GM21529 (cell line): ENCODE measurements around the gene HBP1.
A peak's percentile ranks its signal among the peaks of the same experiment; 100 is the strongest.
"Not testable (repeated sequence)": the region's sequence is repeated elsewhere in the genome, so short reads cannot be mapped to it uniquely, and the experiment has no call there.

Source experiments
- ATAC-seq: cut with Tn5 transposase; IDR thresholded peaks from one replicate; pipeline ENCODE4 v1.9.1; 2021; ENCODE audit not compliant: unreplicated experiment

Gene HBP1

GRCh38 chr7:107154826-107155225, 14.0 kb upstream of the HBP1 start:
- no peak for ATAC-seq

GRCh38 chr7:107155726-107156125, 13.1 kb upstream of the HBP1 start:
- not testable (repeated sequence) for ATAC-seq

GRCh38 chr7:107157091-107157490, 11.7 kb upstream of the HBP1 start:
- no peak for ATAC-seq

GRCh38 chr7:107158028-107158427, 10.8 kb upstream of the HBP1 start:
- no peak for ATAC-seq

DNA sequence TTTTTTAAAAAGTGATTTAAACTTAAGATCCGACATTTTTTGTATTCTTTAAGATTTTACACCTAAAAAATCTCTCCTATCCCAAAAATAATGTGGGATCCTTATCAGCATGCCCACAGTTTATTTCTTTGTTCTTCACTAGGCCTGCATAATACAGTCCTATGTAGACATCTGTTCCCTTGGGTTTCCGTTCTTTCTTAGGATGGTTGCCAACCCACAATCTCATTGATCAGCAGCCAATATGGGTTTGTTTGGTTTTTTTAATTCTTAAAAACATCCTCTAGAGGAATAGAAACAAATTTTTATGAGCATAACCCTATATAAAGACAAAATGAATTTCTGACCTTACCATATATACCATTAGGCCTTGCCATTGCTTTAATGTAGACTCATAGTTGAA, 8.4 kb upstream of the HBP1 start:
- no peak for ATAC-seq

DNA sequence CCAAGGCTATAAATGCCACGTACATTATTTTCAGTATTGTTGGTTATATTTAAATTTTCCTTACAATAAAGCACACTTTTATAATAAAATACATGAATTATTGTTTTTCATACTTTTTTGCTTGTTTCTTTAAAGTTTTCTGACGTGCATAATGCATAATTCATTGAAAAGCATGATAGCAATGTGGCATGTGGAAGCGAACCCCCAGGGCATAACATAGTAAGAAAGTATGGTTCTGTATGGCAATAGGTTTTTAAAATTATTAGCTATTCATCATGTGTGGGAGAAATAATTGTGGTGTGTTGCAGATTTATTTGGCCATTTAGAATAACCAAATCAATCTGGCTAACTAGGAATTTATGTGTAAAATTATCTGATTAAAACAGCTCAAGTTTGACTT, 7.4 kb upstream of the HBP1 start:
- ATAC-seq, result no peak

DNA sequence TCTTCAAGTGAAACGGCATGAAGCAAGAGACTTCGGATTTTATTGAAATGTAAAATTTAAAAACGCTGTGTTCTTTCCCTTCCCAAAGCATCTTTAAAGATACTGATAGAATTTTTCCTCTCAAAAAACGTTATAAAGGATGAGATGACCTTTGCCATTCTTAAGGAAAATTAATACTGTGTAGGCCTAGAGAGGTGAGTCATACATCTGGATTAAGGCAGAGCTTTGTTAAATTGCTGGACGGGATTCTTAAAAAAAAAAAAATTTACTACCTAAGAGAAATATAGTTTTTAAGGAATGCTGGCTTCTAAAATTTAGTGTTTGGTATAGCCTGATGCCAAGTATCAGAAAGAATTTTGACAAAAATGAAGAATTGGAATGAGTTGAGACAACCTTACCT, 6.3 kb upstream of the HBP1 start:
- ATAC-seq, result no peak

- no peak for ATAC-seq
Observed at GRCh38 chr7:107164092-107164491, 4.7 kb upstream of the HBP1 start.

- ATAC-seq, result no peak
Observed at GRCh38 chr7:107165341-107165740, 3.5 kb upstream of the HBP1 start.

- no peak for ATAC-seq
Observed at GRCh38 chr7:107166736-107167426, 1.9 kb upstream of the HBP1 start.

- no peak for ATAC-seq
Observed at GRCh38 chr7:107167483-107168232, 1.1 kb upstream of the HBP1 start.

GRCh38 chr7:107169120-107170050, 582 bp downstream of the HBP1 start:
- ATAC-seq, result peak; percentile 23

DNA sequence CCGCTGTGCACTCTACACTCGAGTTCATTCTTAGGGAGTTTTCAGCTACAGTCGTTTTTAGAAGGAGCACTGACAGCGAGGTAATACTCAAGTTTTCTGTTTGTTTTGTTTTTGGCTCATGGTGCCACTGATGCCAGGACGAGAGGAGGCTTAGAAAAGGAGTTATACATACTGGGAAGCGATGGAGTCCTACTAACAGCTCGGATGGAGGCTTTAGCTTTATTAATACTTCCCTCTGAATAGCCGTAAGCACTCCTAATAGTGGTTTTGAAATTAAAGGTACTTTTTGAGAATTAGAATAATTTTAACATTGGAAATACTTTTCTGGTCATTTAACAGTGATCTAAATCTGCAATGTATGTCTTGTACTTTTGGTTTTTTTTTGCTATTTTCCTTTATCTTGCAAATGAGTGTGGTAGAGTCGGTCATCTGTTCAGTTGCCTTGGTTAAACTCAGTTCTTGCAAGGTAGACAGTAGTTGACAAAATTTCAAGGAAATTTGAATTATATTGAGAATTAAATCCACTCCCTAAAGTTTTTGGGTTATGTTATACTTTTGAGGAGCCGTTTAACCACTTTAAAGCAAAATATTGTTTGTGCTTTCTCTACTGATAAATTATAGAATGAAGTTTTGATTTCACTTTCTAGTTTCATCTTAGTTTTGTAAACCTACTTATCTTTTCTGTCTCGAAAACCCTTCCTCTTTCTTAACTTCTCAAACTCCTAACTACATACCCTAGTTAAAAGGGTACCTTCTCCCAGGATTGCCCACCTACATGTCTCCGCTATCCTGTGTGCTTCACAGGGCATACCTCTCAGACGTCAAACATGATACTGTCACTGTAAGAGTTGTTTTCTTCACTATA, 1.5 kb downstream of the HBP1 start:
- no peak for ATAC-seq

- no peak for ATAC-seq
Observed at GRCh38 chr7:107171496-107171895, 2.7 kb downstream of the HBP1 start.

DNA sequence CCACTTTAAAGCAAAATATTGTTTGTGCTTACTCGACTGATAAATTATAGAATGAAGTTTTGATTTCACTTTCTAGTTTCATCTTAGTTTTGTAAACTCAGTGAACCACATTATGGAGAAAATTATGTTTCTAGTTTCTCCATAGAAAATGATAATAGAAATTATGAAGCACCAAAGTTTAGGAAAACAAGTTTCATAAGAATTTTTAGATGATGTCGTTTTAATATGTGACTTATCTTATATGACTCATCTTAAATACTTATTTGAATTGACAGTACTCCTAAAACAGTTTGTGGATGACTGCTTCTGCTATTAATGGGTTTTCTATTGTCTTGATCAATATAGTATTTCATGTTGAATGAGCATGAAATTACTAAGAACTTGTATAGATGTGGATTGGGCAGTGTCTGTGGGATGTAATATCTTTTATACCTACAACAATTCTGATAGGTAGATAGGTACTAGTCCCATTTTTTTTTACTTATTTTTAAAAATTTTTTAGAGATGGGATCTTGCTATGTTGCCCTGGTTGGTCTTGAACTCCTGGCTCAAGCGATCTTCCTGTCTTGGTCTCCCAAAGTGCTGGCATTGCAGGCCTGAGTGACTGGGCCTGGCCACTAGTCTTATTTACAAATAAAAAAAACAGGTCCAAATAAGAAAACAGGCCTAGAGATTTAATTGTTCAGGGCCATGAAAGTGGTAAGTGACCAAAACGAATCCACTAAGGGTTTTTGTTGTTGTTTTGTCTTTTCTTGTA, 3.7 kb downstream of the HBP1 start:
- ATAC-seq, result no peak

DNA sequence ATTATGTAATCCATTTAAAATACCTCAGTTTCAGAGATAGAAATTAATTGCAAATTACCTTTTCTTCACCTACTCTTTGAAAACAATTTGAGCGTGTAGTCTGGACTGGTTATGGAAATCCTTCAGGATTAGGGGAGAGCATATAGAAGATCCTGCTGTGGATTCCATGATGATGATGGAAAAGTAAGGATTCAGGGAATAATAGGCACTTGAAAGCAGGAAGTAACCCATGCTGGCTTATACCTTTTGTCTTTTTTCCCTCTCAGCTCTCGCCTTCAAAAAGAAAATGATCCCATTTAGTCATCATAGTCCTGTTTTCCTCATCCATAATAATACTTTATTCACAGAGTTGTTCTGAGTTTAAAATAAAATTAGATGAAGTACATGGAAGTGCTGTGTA, 4.4 kb downstream of the HBP1 start:
- no peak for ATAC-seq

DNA sequence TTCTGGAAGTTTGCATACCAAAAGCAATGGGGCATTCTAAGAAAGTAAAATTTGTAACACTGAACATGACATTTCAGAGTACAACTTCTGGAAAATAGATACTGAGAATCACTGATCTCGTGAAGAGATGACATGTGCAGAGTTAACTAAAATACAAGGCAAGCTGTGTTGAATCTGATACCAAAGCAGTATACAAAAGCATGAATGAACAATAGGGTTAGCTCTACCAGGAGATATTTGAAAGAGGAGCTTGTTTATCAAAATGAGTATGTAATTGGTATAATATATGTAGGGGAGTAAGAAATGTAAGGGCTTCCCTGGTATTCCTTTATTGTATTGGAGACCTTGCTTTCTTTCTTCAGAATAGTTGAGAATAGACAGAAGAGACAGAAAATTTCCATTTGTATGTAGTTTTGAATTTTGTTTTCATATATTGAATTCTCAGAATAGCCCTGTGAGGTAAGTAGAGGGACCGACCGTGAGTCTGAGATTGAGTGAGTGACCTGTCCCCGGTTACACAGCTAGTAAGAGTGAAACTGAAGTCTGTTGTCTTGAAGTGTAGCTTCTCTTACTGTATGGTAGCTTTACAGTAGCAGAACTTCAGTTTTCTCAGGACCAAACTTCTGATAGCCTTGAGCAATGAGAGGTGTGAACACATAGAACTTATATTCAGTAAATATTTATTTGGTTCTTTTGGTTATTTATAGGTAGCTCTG, 5.0 kb downstream of the HBP1 start:
- peak; percentile 70 for ATAC-seq

DNA sequence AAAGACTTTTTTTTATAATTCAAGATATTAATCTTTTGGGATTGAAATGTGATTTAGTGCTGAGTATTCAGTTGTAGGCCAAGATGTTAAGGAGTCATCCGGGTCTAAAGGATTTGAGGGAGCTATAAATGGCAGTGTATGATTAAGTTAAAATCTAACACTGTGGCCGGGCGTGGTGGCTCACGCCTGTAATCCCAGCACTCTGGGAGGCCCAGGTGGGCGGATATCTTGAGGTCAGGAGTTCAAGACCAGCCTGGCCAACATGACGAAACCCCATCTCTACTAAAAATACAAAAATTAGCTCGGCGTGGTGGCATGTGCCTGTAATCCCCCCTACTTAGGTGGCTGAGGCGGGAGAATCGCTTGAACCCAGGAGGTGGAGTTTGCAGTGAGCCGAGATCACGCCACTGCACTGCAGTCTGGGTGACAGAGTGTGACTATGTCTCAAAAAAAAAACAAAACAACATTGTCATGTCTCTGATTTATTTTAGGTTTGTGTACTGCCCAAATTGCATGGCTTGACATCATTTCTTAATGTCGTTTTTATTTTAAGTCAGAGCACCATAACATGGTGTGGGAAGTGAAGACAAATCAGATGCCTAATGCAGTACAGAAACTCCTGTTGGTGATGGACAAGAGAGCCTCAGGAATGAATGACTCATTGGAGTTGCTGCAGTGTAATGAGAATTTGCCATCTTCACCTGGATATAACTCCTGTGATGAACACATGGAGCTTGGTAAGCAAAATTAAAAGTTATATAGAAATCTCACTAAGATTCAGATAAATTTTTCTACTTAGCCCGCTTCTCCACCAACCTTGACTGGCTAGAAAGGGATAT, 10.7 kb downstream of the HBP1 start:
- ATAC-seq, result no peak
